HG03066 (cell line): ENCODE data around the gene CABP1.

Experiments
- ATAC-seq: cut with Tn5 transposase; IDR thresholded peaks from one replicate; pipeline ENCODE4 v1.9.1; 2021; ENCODE audit warnings: low read depth; ENCODE audit not compliant: unreplicated experiment

CABP1 gene

GRCh38 chr12:120630104-120630892 is 10.1 kb upstream of the CABP1 start:
- ATAC-seq: no peak

- ATAC-seq: no peak
These were observed 9.3 kb upstream of the CABP1 start for GRCh38 chr12:120631097-120631496.

- ATAC-seq: no peak
These were observed 721 bp downstream of the CABP1 start for GRCh38 chr12:120640861-120641833.

GRCh38 chr12:120642121-120642520 is 1.7 kb downstream of the CABP1 start:
- no peak for ATAC-seq

GRCh38 chr12:120642826-120643225 is 2.4 kb downstream of the CABP1 start:
- ATAC-seq: no peak

GRCh38 chr12:120643574-120643973 is 3.1 kb downstream of the CABP1 start:
- ATAC-seq: no peak

- no peak for ATAC-seq
These were observed 5.6 kb downstream of the CABP1 start for GRCh38 chr12:120646044-120646443.

- ATAC-seq: no peak
These were observed 6.9 kb downstream of the CABP1 start for GRCh38 chr12:120647375-120647755.

GRCh38 chr12:120649442-120650232 is 9.2 kb downstream of the CABP1 start:
- peak; percentile 3 for ATAC-seq

- ATAC-seq: no peak
These were observed 9.8 kb downstream of the CABP1 start for GRCh38 chr12:120650233-120650690.

- ATAC-seq: no peak
These were observed 11.4 kb downstream of the CABP1 start for GRCh38 chr12:120651821-120652220.

GRCh38 chr12:120652656-120653435 is 12.4 kb downstream of the CABP1 start:
- ATAC-seq: no peak

GRCh38 chr12:120653611-120654010 is 13.2 kb downstream of the CABP1 start:
- no peak for ATAC-seq

GRCh38 chr12:120654656-120655055 is 14.2 kb downstream of the CABP1 start:
- ATAC-seq: no peak

GRCh38 chr12:120656008-120656407 is 15.6 kb downstream of the CABP1 start:
- ATAC-seq: no peak

GRCh38 chr12:120658286-120659150 is 18.1 kb downstream of the CABP1 start:
- no peak for ATAC-seq

GRCh38 chr12:120659151-120659525 is 18.7 kb downstream of the CABP1 start:
- ATAC-seq: no peak

- no peak for ATAC-seq
These were observed 21.0 kb downstream of the CABP1 start for GRCh38 chr12:120661432-120661831.

- ATAC-seq: no peak
These were observed 22.5 kb downstream of the CABP1 start for GRCh38 chr12:120662879-120663278.
